ENCODE measurements around the gene APBA1. TPM values are rescaled to one million over a fixed set of nuclear protein-coding genes. Genes with fewer than 3 reads are reported as not detected.

The APBA1 gene
- total RNA-seq, 4 donors from 2014 or later = 1.3 to 8.0 (median 1.7) TPM

DNA sequence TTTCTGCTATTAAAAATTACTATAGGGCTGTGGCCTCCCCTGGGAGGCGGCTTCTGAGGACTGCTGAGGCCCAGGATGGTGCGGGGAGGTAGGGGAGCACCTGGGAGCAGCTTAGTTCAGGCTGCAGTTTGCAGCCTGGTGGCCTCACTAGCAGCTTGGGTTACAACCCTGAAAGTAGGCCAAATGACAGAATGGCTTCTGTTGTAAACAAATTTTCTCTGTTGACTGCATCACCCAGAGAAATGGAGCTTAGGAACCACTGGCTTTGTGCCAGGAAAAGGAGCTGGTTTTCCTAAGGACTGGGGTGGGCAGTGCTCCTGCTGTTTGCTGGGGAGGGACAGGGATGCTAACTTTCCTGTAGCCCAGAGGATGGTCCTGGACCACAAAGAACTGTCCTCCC, 216.9 kb downstream of the APBA1 start:
- Histone ChIP-seq H3K9me3 (no peaks in the 10 kb centered on the region), H3K27ac (no peak overlapping the region), H3K4me3 (no peak overlapping the region), H3K27me3 (no peaks in the 10 kb centered on the region), H3K4me1 (no peaks in the 10 kb centered on the region), H3K36me3 (peaks cover 0 to 30% (median 0%) of the 10 kb centered on the region in 3 donors)
- 92 to 100% methylated on average over 1 to 2 of the region's 2 CpGs for whole genome bisulfite sequencing, 2 donors
- TF ChIP-seq, protein P1, sequence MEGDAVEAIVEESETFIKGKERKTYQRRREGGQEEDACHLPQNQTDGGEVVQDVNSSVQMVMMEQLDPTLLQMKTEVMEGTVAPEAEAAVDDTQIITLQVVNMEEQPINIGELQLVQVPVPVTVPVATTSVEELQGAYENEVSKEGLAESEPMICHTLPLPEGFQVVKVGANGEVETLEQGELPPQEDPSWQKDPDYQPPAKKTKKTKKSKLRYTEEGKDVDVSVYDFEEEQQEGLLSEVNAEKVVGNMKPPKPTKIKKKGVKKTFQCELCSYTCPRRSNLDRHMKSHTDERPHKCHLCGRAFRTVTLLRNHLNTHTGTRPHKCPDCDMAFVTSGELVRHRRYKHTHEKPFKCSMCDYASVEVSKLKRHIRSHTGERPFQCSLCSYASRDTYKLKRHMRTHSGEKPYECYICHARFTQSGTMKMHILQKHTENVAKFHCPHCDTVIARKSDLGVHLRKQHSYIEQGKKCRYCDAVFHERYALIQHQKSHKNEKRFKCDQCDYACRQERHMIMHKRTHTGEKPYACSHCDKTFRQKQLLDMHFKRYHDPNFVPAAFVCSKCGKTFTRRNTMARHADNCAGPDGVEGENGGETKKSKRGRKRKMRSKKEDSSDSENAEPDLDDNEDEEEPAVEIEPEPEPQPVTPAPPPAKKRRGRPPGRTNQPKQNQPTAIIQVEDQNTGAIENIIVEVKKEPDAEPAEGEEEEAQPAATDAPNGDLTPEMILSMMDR (IDR thresholded peaks at IDR 0.05) = no peak
- TF ChIP-seq POLR2A (IDR thresholded peaks at IDR 0.05) = no peak
- intact Hi-C loops (cut with DNase I) = no loop called here
- DNase-seq = no peak

DNA sequence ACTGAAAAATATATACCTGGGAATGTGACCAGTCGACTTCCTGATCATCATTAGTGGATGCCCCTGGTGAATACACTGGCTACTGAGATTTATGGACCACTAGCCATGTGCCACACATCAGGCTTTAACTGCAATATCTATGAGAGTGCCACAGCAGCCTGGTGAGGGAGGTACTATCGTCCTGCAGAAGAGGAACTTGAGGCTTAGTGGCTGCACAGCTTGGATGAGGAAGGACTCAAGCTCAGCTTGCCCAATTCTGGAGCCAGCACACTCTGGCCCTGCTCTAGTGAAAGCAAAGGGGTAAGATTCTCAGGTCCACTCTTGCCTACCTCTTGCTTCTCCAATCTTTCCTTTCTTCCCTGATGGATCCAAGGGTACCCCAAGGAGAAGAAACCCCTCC, 217.8 kb downstream of the APBA1 start:
- WGBS, 2 donors = 37 to 50% methylated on average over 1 to 2 of the region's 2 CpGs
- intact Hi-C loops (cut with DNase I) = no loop called here
- Histone ChIP-seq H3K4me1 (no peaks in the 10 kb centered on the region), H3K4me3 (no peak overlapping the region), H3K27ac (no peak overlapping the region), H3K9me3 (no peaks in the 10 kb centered on the region), H3K36me3 (peaks cover 0 to 30% (median 0%) of the 10 kb centered on the region in 3 donors), H3K27me3 (no peaks in the 10 kb centered on the region)
- DNase-seq = no peak
- TF ChIP-seq, protein P1 (IDR thresholded peaks at IDR 0.05) = no peak
- TF ChIP-seq POLR2A (IDR thresholded peaks at IDR 0.05) = no peak

DNA sequence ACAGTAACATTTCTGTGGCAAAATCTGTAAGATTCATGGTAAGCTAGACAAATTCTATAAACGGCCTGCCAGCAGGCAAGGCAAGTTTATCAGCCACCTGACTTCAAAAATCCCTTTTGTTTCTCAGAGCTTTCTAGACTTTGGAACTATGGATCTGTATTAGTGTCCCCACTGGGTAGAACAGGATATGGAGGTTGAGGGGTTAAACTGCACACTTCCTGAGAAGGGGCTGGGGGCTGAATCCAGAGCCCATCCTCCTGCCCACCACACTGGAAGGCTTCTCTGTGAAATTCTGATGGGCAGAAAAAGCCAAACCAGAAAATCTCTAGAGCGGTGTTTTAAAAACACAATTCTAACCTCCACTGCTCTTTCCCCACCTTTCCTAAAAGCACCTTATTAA, 218.4 kb downstream of the APBA1 start:
- WGBS, 2 donors = 56 to 73% methylated on average over 2 of the region's 2 CpGs
- no peak overlapping the region for H3K4me3 ChIP-seq

DNA sequence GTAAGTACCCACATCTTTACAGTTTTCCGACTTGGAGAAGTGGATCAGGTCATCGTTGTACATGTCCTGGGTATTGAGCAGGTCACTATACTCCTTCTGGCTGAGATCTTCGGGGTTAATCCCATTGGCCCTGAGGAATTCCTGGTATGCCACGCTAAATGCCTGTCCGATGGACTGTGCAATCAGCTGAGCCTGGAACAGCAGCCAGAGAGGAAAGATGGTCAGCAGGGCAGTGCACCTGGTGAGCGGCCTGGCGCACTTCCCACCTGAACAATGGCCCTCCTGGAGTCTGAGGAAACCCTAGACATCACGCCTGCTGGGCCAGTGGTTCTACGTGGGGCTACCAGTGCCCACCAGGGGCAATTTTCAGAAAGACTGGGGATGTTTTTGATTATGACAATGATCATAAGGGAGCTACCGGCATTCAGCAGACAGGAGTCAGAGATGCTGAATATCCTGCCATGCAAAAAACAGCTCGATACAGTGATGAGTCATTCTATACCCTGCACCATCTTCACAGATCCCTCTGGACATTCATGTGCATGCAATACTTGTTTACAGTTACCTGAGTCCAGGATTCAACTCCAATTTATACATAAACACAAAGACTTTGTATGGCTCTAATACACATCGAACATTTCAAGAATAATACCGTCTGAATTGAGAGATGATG, 219.9 kb downstream of the APBA1 start:
- Histone ChIP-seq H3K4me3 (no peak overlapping the region), H3K9me3 (no peaks in the 10 kb centered on the region), H3K4me1 (no peaks in the 10 kb centered on the region), H3K36me3 (peaks cover 0 to 38% (median 0%) of the 10 kb centered on the region in 3 donors), H3K27me3 (no peaks in the 10 kb centered on the region), H3K27ac (no peak overlapping the region)
- TF ChIP-seq, protein P1 (IDR thresholded peaks at IDR 0.05) = no peak
- TF ChIP-seq POLR2A (IDR thresholded peaks at IDR 0.05) = no peak
- intact Hi-C loops (cut with DNase I) = no loop called here
- 78% methylated on average over 11 of the region's 13 CpGs for WGBS, 2 donors
- no peak for DNase-seq

More for the DNA sequence above, 218.4 kb downstream of the APBA1 start:
- intact Hi-C loops (cut with DNase I) = no loop called here
- Histone ChIP-seq H3K27me3 (no peaks in the 10 kb centered on the region), H3K4me1 (no peaks in the 10 kb centered on the region), H3K27ac (no peak overlapping the region), H3K36me3 (peaks cover 0 to 34% (median 0%) of the 10 kb centered on the region in 3 donors), H3K9me3 (no peaks in the 10 kb centered on the region)
- TF ChIP-seq POLR2A (IDR thresholded peaks at IDR 0.05) = no peak
- TF ChIP-seq, protein P1 (IDR thresholded peaks at IDR 0.05) = no peak
- DNase-seq = no peak

DNA sequence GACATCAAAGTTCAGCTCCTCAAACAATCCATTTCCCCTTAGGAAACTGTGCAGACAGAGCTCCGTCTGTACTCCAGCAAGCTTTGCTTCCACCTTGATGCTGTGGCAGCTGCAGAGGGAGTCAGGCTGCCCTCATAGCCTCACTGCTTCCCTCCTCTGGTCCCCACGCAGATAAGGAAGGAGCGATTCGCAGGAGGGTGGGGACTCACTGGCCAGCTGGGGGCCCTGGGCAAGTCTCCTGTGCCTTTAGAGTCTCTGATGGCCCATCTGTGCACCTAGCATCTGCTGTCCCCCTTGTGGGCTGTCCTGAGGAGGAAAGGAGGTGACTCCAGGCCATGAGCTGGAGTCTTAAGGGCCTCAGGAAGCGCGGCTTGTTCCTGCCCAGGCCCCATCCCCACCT, 225.7 kb downstream of the APBA1 start:
- intact Hi-C loops (cut with DNase I) = no loop called here

More for the DNA sequence above, 225.7 kb downstream of the APBA1 start:
- TF ChIP-seq, protein P1 (IDR thresholded peaks at IDR 0.05) = no peak
- TF ChIP-seq POLR2A (IDR thresholded peaks at IDR 0.05) = no peak
- Histone ChIP-seq H3K27me3 (no peaks in the 10 kb centered on the region), H3K27ac (no peak overlapping the region), H3K4me3 (no peak overlapping the region), H3K36me3 (peaks cover 0 to 9% (median 0%) of the 10 kb centered on the region in 3 donors), H3K9me3 (no peaks in the 10 kb centered on the region), H3K4me1 (no peaks in the 10 kb centered on the region)
- 58 to 60% methylated on average over 1 to 3 of the region's 6 CpGs for WGBS, 2 donors
- DNase-seq = no peak
